ENCODE data around the gene CAPN5. TPM values are rescaled to one million over a fixed set of nuclear protein-coding genes. Genes with fewer than 3 reads are reported as not detected.

CAPN5 gene
- total RNA-seq, 2 donors from 2014 or later = 2.5 to 3.0 TPM

DNA sequence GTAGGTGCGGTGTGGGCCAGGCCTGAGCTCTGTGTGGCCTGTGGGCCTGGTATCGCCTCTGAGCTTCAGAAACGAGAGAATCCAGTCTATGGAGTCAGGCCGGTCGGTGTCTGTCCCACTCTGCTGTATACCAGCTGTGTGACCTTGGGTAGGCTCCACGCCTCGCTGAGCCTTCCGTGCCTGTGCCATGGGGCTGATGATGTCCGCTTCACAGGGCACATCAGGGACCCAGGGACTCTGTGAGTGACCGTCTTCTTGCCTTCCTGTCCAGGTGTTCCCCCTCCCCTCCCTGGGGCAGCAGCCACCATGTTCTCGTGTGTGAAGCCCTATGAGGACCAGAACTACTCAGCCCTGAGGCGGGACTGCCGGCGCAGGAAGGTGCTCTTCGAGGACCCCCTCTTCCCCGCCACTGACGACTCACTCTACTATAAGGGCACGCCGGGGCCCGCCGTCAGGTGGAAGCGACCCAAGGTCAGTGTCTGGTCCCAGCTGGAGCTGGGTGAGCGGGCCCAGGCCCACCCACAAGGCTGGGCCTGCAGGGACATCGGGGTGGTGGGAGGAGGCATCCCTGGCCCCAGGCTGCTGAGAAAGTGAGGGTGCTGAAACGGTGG lies 17.9 kb downstream of the CAPN5 start:
- Mint-ChIP-seq H3K4me1 (peaks cover 14% of the 10 kb centered on the region), H3K36me3 (ENCODE audit: low read depth) (no peaks in the 10 kb centered on the region), H3K4me3 (no peak overlapping the region), H3K27me3 (no peaks in the 10 kb centered on the region), H3K27ac (no peak overlapping the region)
- ATAC-seq (no peak), DNase-seq (peak in 2 of 3 donors; percentile 2 to 7)
- H3K9me3 ChIP-seq (ENCODE audit: control insufficient read depth, low read length, poor library complexity, severe bottlenecking) = no peaks in the 10 kb centered on the region

- no peak for ATAC-seq
- Mint-ChIP-seq H3K4me1 (peaks cover 14% of the 10 kb centered on the region), H3K27ac (no peak overlapping the region), H3K4me3 (no peak overlapping the region), H3K36me3 (ENCODE audit: low read depth) (no peaks in the 10 kb centered on the region), H3K27me3 (no peaks in the 10 kb centered on the region)
- DNase-seq = peak in 2 of 3 donors; percentile 1
- no peaks in the 10 kb centered on the region for H3K9me3 ChIP-seq (ENCODE audit: control insufficient read depth, low read length, poor library complexity, severe bottlenecking)
Measured at GRCh38 chr11:77085652-77086051, 18.9 kb downstream of the CAPN5 start.

GRCh38 chr11:77086521-77087472 lies 20.0 kb downstream of the CAPN5 start:
- H3K27ac Mint-ChIP-seq = no peak overlapping the region
- no peaks in the 10 kb centered on the region for H3K27me3 Mint-ChIP-seq
- peak overlapping the region; percentile 41 for H3K4me3 Mint-ChIP-seq
- no peaks in the 10 kb centered on the region for H3K9me3 ChIP-seq (ENCODE audit: control insufficient read depth, low read length, poor library complexity, severe bottlenecking)
- no peaks in the 10 kb centered on the region for H3K36me3 Mint-ChIP-seq (ENCODE audit: low read depth)
- ATAC-seq (no peak), DNase-seq (peak in 1 of 3 donors; percentile 3)
- peaks cover 15% of the 10 kb centered on the region for H3K4me1 Mint-ChIP-seq

DNA sequence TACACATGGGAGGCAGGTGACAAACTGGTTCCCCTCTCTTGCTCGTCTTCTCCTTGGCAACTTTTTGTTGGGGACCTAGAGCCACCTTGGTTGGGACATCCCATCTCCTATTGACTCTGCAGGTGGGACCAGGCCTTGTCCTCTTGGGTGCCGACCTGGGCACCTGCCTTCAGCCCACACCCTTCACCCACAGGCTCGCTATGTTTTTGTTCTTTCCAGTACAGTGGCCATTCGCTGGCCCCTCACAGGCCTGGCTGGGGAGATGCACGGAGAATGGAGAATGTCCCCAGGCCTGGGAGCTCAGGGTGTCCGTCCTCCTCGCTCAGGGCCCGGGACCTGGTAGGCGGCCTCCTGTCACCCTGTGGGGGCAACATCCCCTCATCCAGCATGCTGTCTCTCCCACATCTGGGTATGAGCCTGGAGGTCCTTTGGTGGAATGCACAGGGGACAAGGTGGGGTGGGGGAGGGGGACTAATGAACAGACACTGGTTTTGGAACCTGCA lies 21.0 kb downstream of the CAPN5 start:
- no peaks in the 10 kb centered on the region for H3K36me3 Mint-ChIP-seq (ENCODE audit: low read depth)
- H3K4me3 Mint-ChIP-seq = no peak overlapping the region
- no peaks in the 10 kb centered on the region for H3K9me3 ChIP-seq (ENCODE audit: control insufficient read depth, low read length, poor library complexity, severe bottlenecking)
- ATAC-seq (no peak), DNase-seq (no peak)
- H3K4me1 Mint-ChIP-seq = peaks cover 9% of the 10 kb centered on the region
- no peak overlapping the region for H3K27ac Mint-ChIP-seq
- no peaks in the 10 kb centered on the region for H3K27me3 Mint-ChIP-seq

DNA sequence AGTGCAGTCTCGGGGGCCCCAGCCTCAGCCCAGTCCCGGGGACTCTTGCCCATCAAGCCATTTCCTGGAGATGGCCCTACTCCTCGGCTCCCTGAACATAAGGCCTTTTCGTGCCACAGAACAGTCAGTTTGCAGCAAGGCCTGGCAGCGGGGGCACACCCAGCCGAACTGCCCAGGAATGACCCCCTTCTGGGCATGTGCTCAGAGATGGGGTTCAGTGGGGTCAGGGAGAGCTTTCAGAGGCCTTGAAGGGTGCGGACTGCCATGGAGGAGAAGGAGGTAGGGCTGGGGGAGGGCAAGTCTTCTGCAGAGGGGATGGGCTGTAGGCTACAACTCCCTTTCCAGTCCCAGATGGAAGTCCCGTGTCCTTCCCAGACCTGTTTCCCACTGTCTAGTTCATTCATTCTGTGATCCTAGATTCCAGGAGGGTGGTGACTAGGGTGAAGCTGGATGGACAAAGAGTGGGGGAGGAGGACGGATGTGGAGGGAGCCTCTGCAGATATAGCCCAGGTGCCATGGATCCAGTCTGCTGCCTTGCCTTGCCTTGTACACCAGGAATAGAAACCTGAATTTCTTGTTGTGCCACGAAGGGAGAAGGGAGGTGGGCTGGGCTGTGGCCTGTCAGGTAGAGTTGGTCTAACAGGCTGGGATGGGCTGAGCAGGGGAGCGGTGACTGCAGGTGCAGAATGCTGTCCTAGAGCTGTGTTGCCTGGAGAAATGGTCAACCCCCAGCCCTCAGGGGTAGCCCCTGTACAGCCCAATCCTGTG lies 21.6 kb downstream of the CAPN5 start:
- Mint-ChIP-seq H3K27me3 (no peaks in the 10 kb centered on the region), H3K36me3 (ENCODE audit: low read depth) (no peaks in the 10 kb centered on the region), H3K27ac (no peak overlapping the region), H3K4me3 (no peak overlapping the region), H3K4me1 (peaks cover 9% of the 10 kb centered on the region)
- H3K9me3 ChIP-seq (ENCODE audit: control insufficient read depth, low read length, poor library complexity, severe bottlenecking) = no peaks in the 10 kb centered on the region
- DNase-seq (no peak), ATAC-seq (no peak)

DNA sequence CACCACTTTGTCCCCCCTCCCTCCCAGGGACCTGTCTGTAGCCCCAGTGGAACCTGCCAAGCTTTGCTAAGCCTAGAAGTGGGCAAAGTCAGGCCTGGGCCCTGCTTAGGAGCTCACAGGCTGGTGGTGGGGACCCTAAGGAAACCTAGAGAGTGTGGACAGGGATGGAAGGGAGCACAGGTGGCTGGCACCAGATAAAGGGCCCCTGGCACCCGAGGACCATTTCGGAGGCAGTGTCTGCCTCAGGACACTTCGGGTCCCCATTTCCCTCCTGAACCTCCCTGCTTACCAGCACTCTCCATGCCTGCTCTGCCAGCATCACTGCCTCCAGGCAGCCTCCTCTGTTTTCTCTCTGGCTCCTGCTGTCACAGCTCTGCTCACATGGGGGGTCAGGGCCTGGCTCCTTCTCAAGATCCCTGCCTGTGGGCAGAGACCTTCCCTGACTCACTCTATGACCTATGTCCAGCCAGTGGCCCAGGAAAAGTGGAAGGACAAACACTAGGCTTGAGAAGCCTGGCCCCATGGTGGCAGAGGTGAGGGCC lies 22.3 kb downstream of the CAPN5 start:
- no peak for ATAC-seq
- no peak for DNase-seq
- H3K27me3 Mint-ChIP-seq = no peaks in the 10 kb centered on the region
- H3K9me3 ChIP-seq (ENCODE audit: control insufficient read depth, low read length, poor library complexity, severe bottlenecking) = no peaks in the 10 kb centered on the region
- no peaks in the 10 kb centered on the region for H3K36me3 Mint-ChIP-seq (ENCODE audit: low read depth)
- H3K27ac Mint-ChIP-seq = peak overlapping the region; percentile 19
- H3K4me3 Mint-ChIP-seq = no peak overlapping the region
- H3K4me1 Mint-ChIP-seq = peaks cover 8% of the 10 kb centered on the region

DNA sequence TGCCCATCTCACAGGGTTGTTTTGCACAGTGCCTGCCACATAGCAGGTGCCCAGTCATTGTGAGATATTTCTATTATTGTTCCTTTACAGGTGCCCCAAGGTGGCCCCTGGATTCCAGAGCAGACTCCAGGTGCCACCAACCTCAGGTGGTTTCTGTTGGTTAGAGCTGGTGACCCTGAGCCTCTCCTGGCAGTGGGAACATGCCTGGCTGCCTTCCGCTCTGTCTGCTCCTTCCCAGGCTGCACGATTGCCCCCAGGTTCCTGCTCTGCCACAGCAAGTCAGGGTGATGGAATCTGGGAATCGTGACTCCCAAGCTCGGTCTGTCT lies 23.2 kb downstream of the CAPN5 start:
- Mint-ChIP-seq H3K4me3 (no peak overlapping the region), H3K27ac (no peak overlapping the region), H3K36me3 (ENCODE audit: low read depth) (no peaks in the 10 kb centered on the region), H3K27me3 (no peaks in the 10 kb centered on the region), H3K4me1 (peaks cover 6% of the 10 kb centered on the region)
- ATAC-seq (no peak), DNase-seq (no peak)
- H3K9me3 ChIP-seq (ENCODE audit: control insufficient read depth, low read length, poor library complexity, severe bottlenecking) = no peaks in the 10 kb centered on the region

DNA sequence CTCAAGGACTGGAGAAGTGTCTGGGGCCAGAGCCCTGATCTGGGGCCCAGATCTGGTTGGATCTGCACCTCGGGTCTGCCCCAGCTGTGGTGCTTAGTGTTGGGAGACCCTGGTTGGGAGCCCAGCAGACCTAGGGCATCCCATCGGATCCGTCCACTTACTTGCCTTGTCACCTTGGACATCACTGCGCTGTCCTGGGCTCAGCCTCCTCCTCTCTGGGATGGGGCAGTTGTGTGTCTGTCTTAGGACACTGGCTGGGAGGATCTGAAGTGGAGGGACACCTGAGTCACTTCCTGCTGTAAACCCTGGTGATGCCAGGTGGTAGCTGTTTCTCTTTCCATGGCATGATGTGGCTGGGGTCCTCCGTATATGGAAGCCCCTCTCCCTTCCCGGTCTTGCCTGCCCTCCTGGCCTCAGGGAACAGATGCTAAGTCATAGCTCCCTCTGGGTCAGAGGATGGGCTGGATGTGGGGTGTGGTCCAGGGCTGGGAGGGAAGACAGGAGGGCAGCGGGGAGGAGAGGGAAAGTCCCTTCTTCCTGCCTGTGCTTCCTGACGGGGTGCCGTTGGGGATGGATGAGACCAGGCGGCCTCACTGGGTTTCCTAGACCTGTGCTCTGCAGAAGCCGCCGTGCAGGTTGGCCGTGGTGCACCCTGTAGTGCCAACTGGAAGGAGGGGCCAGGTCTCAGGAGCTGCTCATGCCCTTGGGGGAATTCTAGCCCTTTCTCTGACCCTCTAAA lies 23.8 kb downstream of the CAPN5 start:
- Mint-ChIP-seq H3K27ac (peak overlapping the region; percentile 54), H3K4me1 (peaks cover 6% of the 10 kb centered on the region), H3K36me3 (ENCODE audit: low read depth) (no peaks in the 10 kb centered on the region), H3K4me3 (no peak overlapping the region), H3K27me3 (no peaks in the 10 kb centered on the region)
- no peak for DNase-seq
- ATAC-seq = peak; percentile 16
- H3K9me3 ChIP-seq (ENCODE audit: control insufficient read depth, low read length, poor library complexity, severe bottlenecking) = no peaks in the 10 kb centered on the region

GRCh38 chr11:77091146-77091940 lies 24.6 kb downstream of the CAPN5 start:
- H3K36me3 Mint-ChIP-seq (ENCODE audit: low read depth) = no peaks in the 10 kb centered on the region
- H3K27me3 Mint-ChIP-seq = no peaks in the 10 kb centered on the region
- peaks cover 6% of the 10 kb centered on the region for H3K4me1 Mint-ChIP-seq
- no peaks in the 10 kb centered on the region for H3K9me3 ChIP-seq (ENCODE audit: control insufficient read depth, low read length, poor library complexity, severe bottlenecking)
- H3K27ac Mint-ChIP-seq = peak overlapping the region; percentile 54
- DNase-seq = peak; percentile 60 to 72 (median 63)
- H3K4me3 Mint-ChIP-seq = no peak overlapping the region
- peak; percentile 96 for ATAC-seq

DNA sequence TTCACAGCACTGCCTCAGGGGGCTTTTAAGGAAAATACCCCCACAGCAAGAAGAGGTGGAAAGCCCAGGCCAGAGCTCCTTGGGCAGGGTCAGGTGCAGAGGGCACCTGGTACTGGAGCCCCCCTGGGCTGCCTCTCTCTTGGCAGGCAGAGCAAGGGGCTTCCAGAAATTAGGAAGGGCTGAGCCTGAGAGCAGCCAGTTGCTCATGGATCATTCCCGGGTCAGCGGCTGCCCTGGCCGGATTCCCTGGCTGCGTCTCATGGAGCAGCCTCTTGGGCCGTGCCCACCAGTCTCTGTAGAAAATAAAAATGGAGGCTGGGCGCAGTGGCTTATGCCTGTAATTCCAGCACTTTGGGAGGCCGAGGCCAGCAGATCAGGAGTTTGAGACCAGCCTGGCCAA lies 25.6 kb downstream of the CAPN5 start:
- Mint-ChIP-seq H3K27me3 (no peaks in the 10 kb centered on the region), H3K27ac (no peak overlapping the region), H3K36me3 (ENCODE audit: low read depth) (no peaks in the 10 kb centered on the region), H3K4me3 (no peak overlapping the region), H3K4me1 (peaks cover 6% of the 10 kb centered on the region)
- H3K9me3 ChIP-seq (ENCODE audit: control insufficient read depth, low read length, poor library complexity, severe bottlenecking) = no peaks in the 10 kb centered on the region
- DNase-seq = no peak
- ATAC-seq = no peak

GRCh38 chr11:77093056-77093891 lies 26.5 kb downstream of the CAPN5 start:
- no peak overlapping the region for H3K4me3 Mint-ChIP-seq
- no peak for ATAC-seq
- H3K27ac Mint-ChIP-seq = no peak overlapping the region

More at GRCh38 chr11:77093056-77093891, 26.5 kb downstream of the CAPN5 start:
- no peaks in the 10 kb centered on the region for H3K27me3 Mint-ChIP-seq
- H3K4me1 Mint-ChIP-seq = peaks cover 6% of the 10 kb centered on the region
- no peak for DNase-seq
- no peaks in the 10 kb centered on the region for H3K36me3 Mint-ChIP-seq (ENCODE audit: low read depth)
- no peaks in the 10 kb centered on the region for H3K9me3 ChIP-seq (ENCODE audit: control insufficient read depth, low read length, poor library complexity, severe bottlenecking)
